ENCODE measurements around the gene PMF1.

PMF1 gene, protein sequence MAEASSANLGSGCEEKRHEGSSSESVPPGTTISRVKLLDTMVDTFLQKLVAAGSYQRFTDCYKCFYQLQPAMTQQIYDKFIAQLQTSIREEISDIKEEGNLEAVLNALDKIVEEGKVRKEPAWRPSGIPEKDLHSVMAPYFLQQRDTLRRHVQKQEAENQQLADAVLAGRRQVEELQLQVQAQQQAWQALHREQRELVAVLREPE

DNA sequence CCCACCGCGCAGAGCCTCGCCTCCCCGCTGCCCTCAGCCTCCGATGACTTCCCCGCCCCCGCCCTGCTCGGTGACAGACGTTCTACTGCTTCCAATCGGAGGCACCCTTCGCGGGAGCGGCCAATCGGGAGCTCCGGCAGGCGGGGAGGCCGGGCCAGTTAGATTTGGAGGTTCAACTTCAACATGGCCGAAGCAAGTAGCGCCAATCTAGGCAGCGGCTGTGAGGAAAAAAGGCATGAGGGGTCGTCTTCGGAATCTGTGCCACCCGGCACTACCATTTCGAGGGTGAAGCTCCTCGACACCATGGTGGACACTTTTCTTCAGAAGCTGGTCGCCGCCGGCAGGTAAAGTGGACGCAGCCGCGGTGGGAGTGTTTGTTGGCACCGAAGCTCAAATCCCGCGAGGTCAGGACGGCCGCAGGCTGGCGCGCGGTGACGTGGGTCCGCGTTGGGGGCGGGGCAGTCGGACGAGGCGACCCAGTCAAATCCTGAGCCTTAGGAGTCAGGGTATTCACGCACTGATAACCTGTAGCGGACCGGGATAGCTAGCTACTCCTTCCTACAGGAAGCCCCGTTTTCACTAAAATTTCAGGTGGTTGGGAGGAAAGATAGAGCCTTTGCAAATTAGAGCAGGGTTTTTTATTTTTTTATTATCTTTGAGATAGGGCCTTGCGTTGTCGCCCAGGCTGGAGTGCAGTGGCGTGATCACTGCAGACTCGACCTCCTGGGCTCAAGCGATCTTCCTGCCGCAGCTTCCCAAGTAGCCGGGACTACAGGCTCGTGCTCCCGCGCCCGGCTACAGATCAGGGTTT is at the start of gene PMF1:
TSS of gene PMF1 (plus strand) at position 175 of the 811 bp plus-strand sequence. CDS start at position 184, 9 bp downstream.
- H3K4me3 ChIP-seq (ENCODE audit: low read length), result peak within 1 kb of the TSS; percentile 96
- peak; percentile 93 for DNase-seq (ENCODE audit: low read depth)
- TF ChIP-seq, protein P1, sequence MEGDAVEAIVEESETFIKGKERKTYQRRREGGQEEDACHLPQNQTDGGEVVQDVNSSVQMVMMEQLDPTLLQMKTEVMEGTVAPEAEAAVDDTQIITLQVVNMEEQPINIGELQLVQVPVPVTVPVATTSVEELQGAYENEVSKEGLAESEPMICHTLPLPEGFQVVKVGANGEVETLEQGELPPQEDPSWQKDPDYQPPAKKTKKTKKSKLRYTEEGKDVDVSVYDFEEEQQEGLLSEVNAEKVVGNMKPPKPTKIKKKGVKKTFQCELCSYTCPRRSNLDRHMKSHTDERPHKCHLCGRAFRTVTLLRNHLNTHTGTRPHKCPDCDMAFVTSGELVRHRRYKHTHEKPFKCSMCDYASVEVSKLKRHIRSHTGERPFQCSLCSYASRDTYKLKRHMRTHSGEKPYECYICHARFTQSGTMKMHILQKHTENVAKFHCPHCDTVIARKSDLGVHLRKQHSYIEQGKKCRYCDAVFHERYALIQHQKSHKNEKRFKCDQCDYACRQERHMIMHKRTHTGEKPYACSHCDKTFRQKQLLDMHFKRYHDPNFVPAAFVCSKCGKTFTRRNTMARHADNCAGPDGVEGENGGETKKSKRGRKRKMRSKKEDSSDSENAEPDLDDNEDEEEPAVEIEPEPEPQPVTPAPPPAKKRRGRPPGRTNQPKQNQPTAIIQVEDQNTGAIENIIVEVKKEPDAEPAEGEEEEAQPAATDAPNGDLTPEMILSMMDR (conservative IDR thresholded peaks at IDR 0.05; ENCODE audit: low read length), result 0 out of 2 replicates have a peak, but pooled peaks have one; percentile 4

DNA sequence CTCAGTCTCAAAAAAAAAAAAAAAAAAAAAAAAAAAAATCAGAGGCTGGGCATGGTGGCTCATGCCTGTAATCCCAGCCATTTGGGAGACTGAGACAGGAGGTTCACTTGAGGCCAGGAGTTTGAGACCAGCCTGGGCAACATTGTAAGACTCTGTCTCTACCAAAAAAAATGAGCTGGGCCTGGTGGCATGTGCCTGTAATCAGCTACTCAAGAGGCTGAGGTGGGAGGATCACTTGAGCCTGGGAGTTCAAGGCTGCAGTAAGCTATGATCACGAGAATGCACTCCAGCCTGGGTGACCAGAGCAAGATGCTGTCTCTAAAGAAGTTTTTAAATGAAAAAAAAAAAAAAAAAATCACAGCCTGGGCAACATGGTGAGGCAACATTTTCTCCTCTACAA is 49.1 kb upstream of the PMF1 start:
- TF ChIP-seq, protein P1 (conservative IDR thresholded peaks at IDR 0.05; ENCODE audit: low read length), result no peak
- no peak overlapping the region for H3K4me3 ChIP-seq (ENCODE audit: low read length)
- no peak for DNase-seq (ENCODE audit: low read depth)

DNA sequence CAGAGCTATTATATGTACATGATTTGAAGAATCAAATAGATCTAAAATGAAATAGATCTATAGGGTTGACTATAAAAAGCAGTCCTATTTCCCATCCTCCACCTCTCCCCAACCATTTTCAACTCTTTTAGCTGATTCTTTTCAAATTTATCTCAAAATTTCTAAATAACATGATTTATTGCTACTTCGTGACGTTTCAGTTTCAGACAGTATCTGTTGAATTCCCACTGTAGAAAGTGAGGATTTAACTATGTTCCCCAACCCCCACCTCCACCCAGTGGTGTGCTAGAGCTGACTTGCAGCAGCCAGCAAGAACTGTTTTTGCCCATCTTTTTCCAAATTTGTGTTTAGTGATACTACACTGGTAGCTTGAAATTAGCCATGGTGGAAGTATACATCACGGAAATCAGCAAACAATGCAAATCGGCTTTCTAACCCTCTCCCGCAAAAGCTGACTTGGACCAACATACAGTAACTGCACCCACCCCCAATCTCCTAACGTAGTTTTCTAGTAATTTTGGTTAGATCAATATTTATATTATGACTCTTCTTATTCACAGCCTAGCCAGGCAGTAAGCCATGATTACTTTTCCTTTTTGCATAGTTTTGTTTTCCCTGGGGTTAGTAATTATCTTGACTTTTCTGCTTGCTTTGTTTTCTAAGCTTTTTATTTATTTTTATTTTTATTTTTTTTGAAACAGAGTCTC is 48.5 kb upstream of the PMF1 start:
- TF ChIP-seq, protein P1 (conservative IDR thresholded peaks at IDR 0.05; ENCODE audit: low read length), result no peak
- no peak overlapping the region for H3K4me3 ChIP-seq (ENCODE audit: low read length)
- DNase-seq (ENCODE audit: low read depth), result no peak

DNA sequence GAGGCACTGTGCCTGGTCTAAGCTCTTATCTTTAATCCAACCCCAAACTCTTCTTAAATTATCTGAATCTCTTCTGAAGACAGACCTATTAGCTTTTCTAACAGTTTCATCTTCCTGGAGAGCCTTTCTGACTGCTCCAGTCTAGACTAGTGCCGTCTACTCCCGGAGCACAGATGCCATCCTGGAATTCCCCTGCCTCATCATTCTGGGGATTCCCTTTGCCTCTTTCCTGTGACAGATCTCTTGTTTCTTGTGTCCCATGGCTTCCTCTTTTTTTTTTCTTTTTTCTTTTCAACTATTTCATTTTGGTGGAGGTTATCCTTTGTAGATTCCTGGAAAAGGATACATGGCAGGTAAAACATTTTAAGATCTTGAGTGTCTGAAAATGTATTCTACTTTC is 47.7 kb upstream of the PMF1 start:
- TF ChIP-seq, protein P1 (conservative IDR thresholded peaks at IDR 0.05; ENCODE audit: low read length), result no peak
- H3K4me3 ChIP-seq (ENCODE audit: low read length), result no peak overlapping the region
- DNase-seq (ENCODE audit: low read depth), result no peak

DNA sequence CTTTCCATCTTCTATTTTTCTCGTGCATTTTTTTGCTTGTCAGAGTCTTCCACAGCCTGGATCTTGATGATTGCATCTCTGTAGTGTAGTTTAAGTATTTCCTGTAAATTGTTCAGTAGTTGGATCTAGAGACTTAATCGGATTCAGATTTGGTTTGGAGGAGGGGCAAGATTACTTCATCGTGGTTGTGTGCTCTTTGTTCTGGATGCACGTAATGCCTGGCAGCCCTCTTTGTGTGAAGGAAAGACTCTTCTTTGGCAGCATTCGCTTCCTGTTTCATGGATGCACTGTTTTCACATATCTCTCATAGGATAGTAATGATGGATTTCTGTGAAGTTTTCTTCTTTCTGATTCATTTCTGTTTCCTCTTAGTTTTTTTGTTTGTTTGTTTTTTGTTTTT is 45.3 kb upstream of the PMF1 start:
- no peak overlapping the region for H3K4me3 ChIP-seq (ENCODE audit: low read length)
- TF ChIP-seq, protein P1 (conservative IDR thresholded peaks at IDR 0.05; ENCODE audit: low read length), result no peak
- peak; percentile 68 for DNase-seq (ENCODE audit: low read depth)

DNA sequence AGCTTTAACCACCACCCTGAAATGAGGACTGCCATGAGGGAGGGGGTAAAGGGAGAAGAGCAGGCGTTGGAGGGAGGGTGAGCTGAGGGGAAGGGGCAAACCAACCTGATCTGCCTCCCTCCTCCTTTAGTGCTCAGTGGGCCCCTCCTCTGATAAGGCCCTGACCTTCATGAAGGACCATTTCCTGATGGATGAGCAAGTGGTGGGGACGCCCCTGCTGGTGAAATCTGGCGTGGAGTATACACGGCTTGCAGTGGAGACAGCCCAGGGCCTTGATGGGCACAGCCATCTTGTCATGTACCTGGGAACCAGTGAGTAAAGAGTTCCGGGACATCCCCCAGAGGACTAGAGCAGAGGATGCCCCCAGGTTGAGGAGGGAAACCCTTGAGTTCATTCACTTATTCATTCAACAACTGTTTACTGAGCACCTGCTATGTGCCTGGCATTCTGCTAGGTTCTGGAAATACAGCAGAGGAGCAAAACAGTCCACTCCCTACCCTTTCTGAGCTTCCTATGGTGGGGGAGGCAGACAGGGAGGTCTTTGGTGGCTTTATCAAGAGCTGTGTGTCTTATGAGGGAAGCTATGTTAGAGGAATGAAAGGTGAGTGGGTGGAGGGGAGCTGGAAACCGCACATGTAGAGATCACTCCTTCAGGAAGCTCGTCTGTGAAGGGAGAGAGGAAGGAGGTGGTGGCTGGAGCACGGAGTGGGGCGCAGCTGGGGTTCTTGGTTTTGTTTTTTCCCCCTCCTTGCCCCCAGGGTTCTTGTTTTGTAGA is 39.9 kb upstream of the PMF1 start:
- no peak overlapping the region for H3K4me3 ChIP-seq (ENCODE audit: low read length)
- no peak for DNase-seq (ENCODE audit: low read depth)
- TF ChIP-seq, protein P1 (conservative IDR thresholded peaks at IDR 0.05; ENCODE audit: low read length), result no peak

Measured in AG10803 (cell line).